HFFc6 (cell line): ENCODE data around the gene SH3TC1. TPM values are rescaled to one million over a fixed set of nuclear protein-coding genes. Genes with fewer than 3 reads are reported as not detected.

Experiments
- DNase-seq: peaks from one replicate; pipeline ENCODE4 v3.0.0-alpha.2; 2018
- H3K27ac Mint-ChIP-seq: 2 replicates; pipeline ENCODE4 v1.8.0; 2020; ENCODE audit warnings: mild to moderate bottlenecking, mixed read lengths
- H3K27me3 Mint-ChIP-seq: 2 replicates; pipeline ENCODE4 v1.8.0; 2021; ENCODE audit warnings: mild to moderate bottlenecking, moderate library complexity, mixed read lengths; ENCODE audit not compliant: insufficient read depth
- H3K36me3 Mint-ChIP-seq: 2 replicates; pipeline ENCODE4 v1.8.0; 2021; ENCODE audit warnings: low read depth, mixed read lengths
- H3K4me1 Mint-ChIP-seq: 2 replicates; pipeline ENCODE4 v1.8.0; 2020; ENCODE audit warnings: low read depth, mixed read lengths
- H3K4me3 Mint-ChIP-seq: 2 replicates; pipeline ENCODE4 v1.8.0; 2020; ENCODE audit warnings: mild to moderate bottlenecking, moderate library complexity, mixed read lengths
- H3K9me3 Mint-ChIP-seq: 2 replicates; pipeline ENCODE4 v1.8.0; 2020; ENCODE audit warnings: mild to moderate bottlenecking, mixed read lengths
- total RNA-seq, 6 experiments: library from RNA; stranded (reverse); fragmentation: NEBNext Ultra II Directional; extraction: Animal tissue kit (Norgen Biotek cat#: 25700); gene quantifications; 2 replicates in 1 of 6; 3 replicates in 5 of 6; pipeline ENCODE4 v1.2.3, GENCODE V29; 2021
- TF ChIP-seq, protein P1 (sequence below): fragments of 200-600 bp; sonication (generic); IDR thresholded peaks from 2 replicates; pipeline ENCODE4 v1.5.0; 2021; ENCODE audit warnings: antibody characterized with exemption, mild to moderate bottlenecking

Gene SH3TC1
- total RNA-seq, 6 experiments from 2014 or later: 0.34 to 1.4 (median 0.86) TPM

DNA sequence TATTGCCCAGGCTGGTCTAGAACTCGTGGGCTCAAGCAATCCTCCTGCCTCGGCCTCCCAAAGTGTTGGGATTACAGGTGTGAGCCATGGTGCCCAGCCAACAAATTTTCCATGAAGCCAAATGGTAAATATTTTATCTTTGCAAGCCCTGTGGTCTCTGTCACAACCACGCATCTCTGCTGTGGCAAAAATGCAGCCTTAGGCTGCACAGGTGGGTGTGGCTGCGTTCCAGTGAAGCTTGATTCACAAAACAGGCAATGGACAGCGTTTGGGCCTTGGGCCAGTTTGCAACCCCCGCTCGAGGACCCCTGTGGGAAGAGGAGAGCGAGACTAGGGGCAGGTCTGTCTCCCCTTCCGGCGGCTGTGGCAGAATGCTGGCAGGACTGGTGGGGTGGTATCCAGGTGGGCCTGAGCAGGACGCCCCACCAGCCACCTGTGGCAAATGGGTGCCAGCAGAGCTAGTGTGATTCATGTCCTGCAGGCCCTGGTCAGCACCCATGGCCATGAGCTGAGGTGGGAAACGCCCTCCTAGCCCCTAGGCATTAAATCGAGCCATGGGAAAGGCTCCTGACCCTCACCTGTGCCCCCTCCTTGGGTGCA lies 90.2 kb downstream of the SH3TC1 start:
- H3K36me3 Mint-ChIP-seq: no peaks in the 10 kb centered on the region
- no peak for DNase-seq
- TF ChIP-seq, protein P1, sequence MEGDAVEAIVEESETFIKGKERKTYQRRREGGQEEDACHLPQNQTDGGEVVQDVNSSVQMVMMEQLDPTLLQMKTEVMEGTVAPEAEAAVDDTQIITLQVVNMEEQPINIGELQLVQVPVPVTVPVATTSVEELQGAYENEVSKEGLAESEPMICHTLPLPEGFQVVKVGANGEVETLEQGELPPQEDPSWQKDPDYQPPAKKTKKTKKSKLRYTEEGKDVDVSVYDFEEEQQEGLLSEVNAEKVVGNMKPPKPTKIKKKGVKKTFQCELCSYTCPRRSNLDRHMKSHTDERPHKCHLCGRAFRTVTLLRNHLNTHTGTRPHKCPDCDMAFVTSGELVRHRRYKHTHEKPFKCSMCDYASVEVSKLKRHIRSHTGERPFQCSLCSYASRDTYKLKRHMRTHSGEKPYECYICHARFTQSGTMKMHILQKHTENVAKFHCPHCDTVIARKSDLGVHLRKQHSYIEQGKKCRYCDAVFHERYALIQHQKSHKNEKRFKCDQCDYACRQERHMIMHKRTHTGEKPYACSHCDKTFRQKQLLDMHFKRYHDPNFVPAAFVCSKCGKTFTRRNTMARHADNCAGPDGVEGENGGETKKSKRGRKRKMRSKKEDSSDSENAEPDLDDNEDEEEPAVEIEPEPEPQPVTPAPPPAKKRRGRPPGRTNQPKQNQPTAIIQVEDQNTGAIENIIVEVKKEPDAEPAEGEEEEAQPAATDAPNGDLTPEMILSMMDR: no peak
- no peak overlapping the region for H3K27ac Mint-ChIP-seq
- no peaks in the 10 kb centered on the region for H3K4me1 Mint-ChIP-seq
- no peaks in the 10 kb centered on the region for H3K9me3 Mint-ChIP-seq
- H3K27me3 Mint-ChIP-seq: no peaks in the 10 kb centered on the region; the same call in 1 of the 2 replicates
- H3K4me3 Mint-ChIP-seq: no peak overlapping the region

DNA sequence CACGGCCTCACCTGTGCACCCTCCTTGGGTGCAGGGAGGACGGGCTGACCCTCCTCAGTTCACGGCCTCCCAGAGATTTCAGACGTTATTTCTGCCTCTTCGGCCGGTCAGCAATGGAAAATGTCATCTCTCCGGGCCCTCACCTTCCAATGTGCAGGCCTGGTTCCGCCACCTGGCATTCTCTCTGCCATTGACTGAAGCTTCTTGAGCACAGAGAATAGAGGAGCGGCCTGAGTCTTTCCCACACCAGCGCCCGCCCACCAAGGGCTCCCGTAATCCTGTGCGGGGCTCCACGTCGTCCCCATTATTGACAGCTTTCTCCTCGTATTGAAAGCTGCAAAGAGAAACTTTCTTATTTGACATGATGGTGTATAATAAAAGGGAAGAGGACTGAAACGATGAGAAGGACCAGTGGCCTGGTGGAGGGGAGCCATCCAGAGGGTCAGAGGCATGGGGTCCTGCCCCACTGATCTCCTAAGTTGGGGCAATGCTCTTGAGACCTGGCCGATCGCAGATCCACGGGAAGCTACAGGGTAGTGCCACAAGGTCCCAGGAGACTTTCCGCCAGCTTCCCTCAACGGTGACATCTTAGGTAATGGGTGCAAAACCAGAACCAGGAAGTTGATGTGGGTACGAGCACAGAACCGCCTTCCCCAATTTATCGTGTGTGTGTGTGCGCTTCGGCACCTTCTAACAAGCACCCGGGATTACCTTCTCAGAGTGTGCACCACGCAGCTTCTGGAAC lies 91.0 kb downstream of the SH3TC1 start:
- TF ChIP-seq, protein P1: no peak
- H3K4me1 Mint-ChIP-seq: no peaks in the 10 kb centered on the region

DNA sequence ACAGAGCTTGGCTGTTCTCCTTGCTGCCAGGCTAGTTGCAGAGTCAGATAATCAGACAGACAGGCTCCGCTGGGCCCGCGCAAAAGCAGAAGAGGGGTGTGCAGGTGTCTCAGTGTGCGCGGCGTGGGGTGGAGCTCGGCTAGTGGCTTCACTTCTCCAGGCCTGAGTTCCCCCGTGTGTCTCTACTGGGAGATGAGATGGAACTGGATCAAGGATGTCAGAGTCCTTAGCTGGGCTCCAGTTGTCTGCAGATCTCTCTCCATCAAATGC lies 91.5 kb downstream of the SH3TC1 start:
- Mint-ChIP-seq H3K4me3 (no peak overlapping the region), H3K27ac (no peak overlapping the region), H3K9me3 (no peaks in the 10 kb centered on the region; the same call in 1 of the 2 replicates), H3K4me1 (no peaks in the 10 kb centered on the region), H3K36me3 (peaks cover 6% of the 10 kb centered on the region; the same call in 1 of the 2 replicates), H3K27me3 (no peaks in the 10 kb centered on the region; the same call in none of the 2 replicates)
- no peak for DNase-seq
- TF ChIP-seq, protein P1: no peak

More for the DNA sequence above, 91.0 kb downstream of the SH3TC1 start:
- H3K9me3 Mint-ChIP-seq: no peaks in the 10 kb centered on the region; the same call in 1 of the 2 replicates
- H3K27me3 Mint-ChIP-seq: no peaks in the 10 kb centered on the region; the same call in none of the 2 replicates
- H3K27ac Mint-ChIP-seq: no peak overlapping the region
- no peak overlapping the region for H3K4me3 Mint-ChIP-seq
- DNase-seq: no peak
- peaks cover 6% of the 10 kb centered on the region; the same call in 1 of the 2 replicates for H3K36me3 Mint-ChIP-seq

Other genes starting within 250 kb of the SH3TC1 start
- under 1 TPM in 1 of 6 experiments, not detected in 5; 0.14 TPM for gene ABLIM2, start 40.5 kb upstream of the SH3TC1 start, total RNA-seq
- 1 to 10 TPM; 4.2 to 7.0 (median 4.8) TPM for gene HTRA3, start 70.5 kb downstream of the SH3TC1 start, total RNA-seq
- 10 to 100 TPM; 18.6 to 23.2 (median 19.9) TPM for gene ACOX3, start 241.4 kb downstream of the SH3TC1 start, total RNA-seq
- gene TRMT44, start 241.5 kb downstream of the SH3TC1 start, total RNA-seq: 10 to 100 TPM in 3 of 6 experiments, 1 to 10 TPM in 3; 8.8 to 10.7 (median 10.0) TPM